GM19099 (cell line): Measurements from ENCODE around the gene FOXO1.

Experiments
- POLR2A ChIP-seq: IDR thresholded peaks from 3 replicates; pipeline ENCODE4 v1.6.1; 2011; ENCODE audit warnings: low read depth; ENCODE audit not compliant: insufficient read length; ENCODE audit errors: extremely low read depth

FOXO1 gene

GRCh38 chr13:40666045-40666932 lies at the start of gene FOXO1:
Gene FOXO1 (minus strand): TSS chr13:40666641. CDS start chr13:40666212, 429 bp downstream.
- TF ChIP-seq POLR2A, result peak; percentile 96

- TF ChIP-seq POLR2A, result no peak
Measured at GRCh38 chr13:40706439-40706838, 40.0 kb upstream of the FOXO1 start.

GRCh38 chr13:40697711-40698110 lies 31.3 kb upstream of the FOXO1 start:
- no peak for TF ChIP-seq POLR2A

- TF ChIP-seq POLR2A, result no peak
Measured at GRCh38 chr13:40694426-40694825, 28.0 kb upstream of the FOXO1 start.

- no peak for TF ChIP-seq POLR2A
Measured at GRCh38 chr13:40692946-40693345, 26.5 kb upstream of the FOXO1 start.

GRCh38 chr13:40688781-40689180 lies 22.3 kb upstream of the FOXO1 start:
- no peak for TF ChIP-seq POLR2A

- TF ChIP-seq POLR2A, result no peak
Measured at GRCh38 chr13:40682449-40683240, 16.2 kb upstream of the FOXO1 start.

- no peak for TF ChIP-seq POLR2A
Measured at GRCh38 chr13:40681341-40682146, 15.1 kb upstream of the FOXO1 start.

- no peak for TF ChIP-seq POLR2A
Measured at GRCh38 chr13:40680659-40681323, 14.3 kb upstream of the FOXO1 start.

GRCh38 chr13:40679480-40679985 lies 13.1 kb upstream of the FOXO1 start:
- no peak for TF ChIP-seq POLR2A

GRCh38 chr13:40677064-40677463 lies 10.6 kb upstream of the FOXO1 start:
- no peak for TF ChIP-seq POLR2A

GRCh38 chr13:40676007-40676406 lies 9.6 kb upstream of the FOXO1 start:
- no peak for TF ChIP-seq POLR2A

GRCh38 chr13:40673414-40673813 lies 7.0 kb upstream of the FOXO1 start:
- TF ChIP-seq POLR2A, result no peak

GRCh38 chr13:40672765-40673397 lies 6.4 kb upstream of the FOXO1 start:
- no peak for TF ChIP-seq POLR2A
